ENCODE data around the gene GPR15. TPM values are rescaled to one million over a fixed set of nuclear protein-coding genes. Genes with fewer than 3 reads are reported as not detected.
"Not testable (repeated sequence)": the region's sequence is repeated elsewhere in the genome, so short reads cannot be mapped to it uniquely, and the experiment has no call there.

GPR15 gene
- polyA plus RNA-seq, 3 donors = not detected

GRCh38 chr3:98554580-98554979 lies 22.8 kb downstream of the GPR15 start:
- no peak for DNase-seq (ENCODE audit: extremely low read depth in 1 of 11, low read depth in 9 of 11, low spot score in 4 of 11)

GRCh38 chr3:98555025-98555379 lies 23.2 kb downstream of the GPR15 start:
- DNase-seq (ENCODE audit: extremely low read depth in 1 of 11, low read depth in 9 of 11, low spot score in 4 of 11) = no peak

- no peak for DNase-seq (ENCODE audit: extremely low read depth in 1 of 11, low read depth in 9 of 11, low spot score in 4 of 11)
Observed at GRCh38 chr3:98556164-98557130, 24.7 kb downstream of the GPR15 start.

DNA sequence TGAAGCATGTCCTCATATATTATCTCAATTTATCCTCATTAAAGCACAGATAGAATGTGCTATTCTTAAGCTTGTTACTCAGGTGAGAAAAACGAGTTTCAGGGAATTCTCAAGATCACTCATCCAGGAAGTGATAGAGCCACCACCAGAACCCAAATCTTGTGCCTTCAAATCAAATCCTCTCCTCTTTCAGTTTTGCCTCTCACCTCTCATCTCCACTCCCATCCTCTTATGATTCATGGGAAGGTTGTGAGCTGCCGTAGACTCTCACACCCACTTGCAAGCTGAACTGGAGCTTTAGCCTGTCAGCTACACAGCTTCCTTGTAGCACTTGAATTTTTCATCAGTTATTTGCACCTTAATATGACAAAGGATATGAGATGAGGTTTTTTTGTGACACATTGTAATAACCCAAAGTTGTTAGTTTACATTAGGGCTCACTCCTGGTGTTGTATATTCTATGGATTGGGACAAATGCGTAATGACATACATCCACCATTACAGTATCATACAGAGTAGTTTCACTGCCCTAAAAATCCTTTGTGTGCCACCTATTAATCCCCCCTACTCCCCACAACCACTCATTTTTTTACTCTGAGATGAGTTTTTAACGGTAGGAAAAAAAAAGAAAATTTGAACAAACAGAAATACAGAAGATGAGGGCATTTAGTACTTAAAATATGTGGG lies 25.7 kb downstream of the GPR15 start:
- no peak for DNase-seq (ENCODE audit: extremely low read depth in 1 of 11, low read depth in 9 of 11, low spot score in 4 of 11)

- no peak for DNase-seq (ENCODE audit: extremely low read depth in 1 of 11, low read depth in 9 of 11, low spot score in 4 of 11)
Observed at GRCh38 chr3:98558100-98558827, 26.5 kb downstream of the GPR15 start.

- DNase-seq (ENCODE audit: extremely low read depth in 1 of 11, low read depth in 9 of 11, low spot score in 4 of 11) = not testable (repeated sequence)
Observed at GRCh38 chr3:98559769-98560168, 28.0 kb downstream of the GPR15 start.

DNA sequence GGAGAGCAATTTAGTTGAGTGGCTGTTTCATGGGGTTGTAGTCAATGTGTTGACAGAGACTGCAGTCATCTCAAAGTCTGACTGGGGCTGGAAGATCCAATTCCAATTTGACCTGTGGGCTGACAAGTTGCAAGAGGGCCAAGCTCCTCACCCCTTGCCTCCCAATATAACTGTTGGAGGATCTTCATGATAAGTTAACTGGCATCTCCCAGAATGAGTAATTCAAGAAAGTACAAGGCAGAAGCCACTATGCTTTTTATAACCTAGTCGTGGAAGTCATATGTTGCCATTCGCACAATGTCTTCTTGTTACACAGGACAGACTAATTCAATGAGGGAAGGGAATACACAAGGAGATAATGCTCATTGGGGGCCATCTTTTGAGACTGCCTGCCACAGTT lies 29.1 kb downstream of the GPR15 start:
- DNase-seq (ENCODE audit: extremely low read depth in 1 of 11, low read depth in 9 of 11, low spot score in 4 of 11) = no peak

- no peak for DNase-seq (ENCODE audit: extremely low read depth in 1 of 11, low read depth in 9 of 11, low spot score in 4 of 11)
Observed at GRCh38 chr3:98561727-98562521, 30.1 kb downstream of the GPR15 start.

- DNase-seq (ENCODE audit: extremely low read depth in 1 of 11, low read depth in 9 of 11, low spot score in 4 of 11) = no peak
Observed at GRCh38 chr3:98563661-98564281, 32.0 kb downstream of the GPR15 start.

GRCh38 chr3:98564282-98565005 lies 32.7 kb downstream of the GPR15 start:
- no peak for DNase-seq (ENCODE audit: extremely low read depth in 1 of 11, low read depth in 9 of 11, low spot score in 4 of 11)

- no peak for DNase-seq (ENCODE audit: extremely low read depth in 1 of 11, low read depth in 9 of 11, low spot score in 4 of 11)
Observed at GRCh38 chr3:98565237-98565643, 33.5 kb downstream of the GPR15 start.

- DNase-seq (ENCODE audit: extremely low read depth in 1 of 11, low read depth in 9 of 11, low spot score in 4 of 11) = no peak
Observed at GRCh38 chr3:98565843-98566242, 34.1 kb downstream of the GPR15 start.

GRCh38 chr3:98567666-98568270 lies 36.0 kb downstream of the GPR15 start:
- DNase-seq (ENCODE audit: extremely low read depth in 1 of 11, low read depth in 9 of 11, low spot score in 4 of 11) = no peak

GRCh38 chr3:98568402-98568801 lies 36.6 kb downstream of the GPR15 start:
- DNase-seq (ENCODE audit: extremely low read depth in 1 of 11, low read depth in 9 of 11, low spot score in 4 of 11) = no peak

GRCh38 chr3:98573181-98573728 lies 41.5 kb downstream of the GPR15 start:
- DNase-seq (ENCODE audit: extremely low read depth in 1 of 11, low read depth in 9 of 11, low spot score in 4 of 11) = peak in 2 of 11 donors; percentile 5 to 9

GRCh38 chr3:98574132-98574531 lies 42.4 kb downstream of the GPR15 start:
- no peak for DNase-seq (ENCODE audit: extremely low read depth in 1 of 11, low read depth in 9 of 11, low spot score in 4 of 11)

- no peak for DNase-seq (ENCODE audit: extremely low read depth in 1 of 11, low read depth in 9 of 11, low spot score in 4 of 11)
Observed at GRCh38 chr3:98577178-98577895, 45.6 kb downstream of the GPR15 start.

All from renal cortex interstitium (tissue), 11 donors.